HG03575 (cell line): ENCODE results near the gene TRAPPC10.

Experiments used
- ATAC-seq: cut with Tn5 transposase; IDR thresholded peaks from one replicate; pipeline ENCODE4 v1.9.1; 2021; ENCODE audit not compliant: unreplicated experiment, insufficient number of reproducible peaks, low FRiP score; ENCODE audit errors: extremely low read depth

The TRAPPC10 gene

GRCh38 chr21:44020551-44020950 lies 8.4 kb downstream of the TRAPPC10 start:
- no peak for ATAC-seq

- no peak for ATAC-seq
These were observed 9.0 kb downstream of the TRAPPC10 start for GRCh38 chr21:44021064-44021463.

- no peak for ATAC-seq
These were observed 12.1 kb downstream of the TRAPPC10 start for GRCh38 chr21:44024257-44024656.

- ATAC-seq: no peak
These were observed 12.8 kb downstream of the TRAPPC10 start for GRCh38 chr21:44024887-44025353.

GRCh38 chr21:44027607-44028286 lies 15.6 kb downstream of the TRAPPC10 start:
- ATAC-seq: no peak

GRCh38 chr21:44028287-44028659 lies 16.2 kb downstream of the TRAPPC10 start:
- no peak for ATAC-seq

GRCh38 chr21:44029460-44030087 lies 17.5 kb downstream of the TRAPPC10 start:
- ATAC-seq: no peak

GRCh38 chr21:44035244-44035643 lies 23.1 kb downstream of the TRAPPC10 start:
- ATAC-seq: no peak

GRCh38 chr21:44038063-44038462 lies 26.0 kb downstream of the TRAPPC10 start:
- no peak for ATAC-seq

GRCh38 chr21:44039828-44040227 lies 27.7 kb downstream of the TRAPPC10 start:
- ATAC-seq: no peak

- no peak for ATAC-seq
These were observed 31.5 kb downstream of the TRAPPC10 start for GRCh38 chr21:44043613-44044012.

GRCh38 chr21:44046734-44047133 lies 34.6 kb downstream of the TRAPPC10 start:
- no peak for ATAC-seq

GRCh38 chr21:44047996-44048560 lies 36.0 kb downstream of the TRAPPC10 start:
- no peak for ATAC-seq

GRCh38 chr21:44049182-44049581 lies 37.1 kb downstream of the TRAPPC10 start:
- ATAC-seq: no peak

- no peak for ATAC-seq
These were observed 37.5 kb downstream of the TRAPPC10 start for GRCh38 chr21:44049606-44050005.

- no peak for ATAC-seq
These were observed 38.2 kb downstream of the TRAPPC10 start for GRCh38 chr21:44050276-44050675.

- no peak for ATAC-seq
These were observed 39.4 kb downstream of the TRAPPC10 start for GRCh38 chr21:44051462-44051941.

GRCh38 chr21:44052071-44052829 lies 40.1 kb downstream of the TRAPPC10 start:
- ATAC-seq: no peak

- no peak for ATAC-seq
These were observed 40.7 kb downstream of the TRAPPC10 start for GRCh38 chr21:44052830-44053226.

GRCh38 chr21:44053567-44053966 lies 41.5 kb downstream of the TRAPPC10 start:
- no peak for ATAC-seq
